ENCODE results near the gene ONECUT1.

ONECUT1 gene

GRCh38 chr15:52796753-52797520, 6.8 kb upstream of the ONECUT1 start:
- DNase-seq, result no peak

- no peak for DNase-seq
Observed at GRCh38 chr15:52796228-52796521, 6.0 kb upstream of the ONECUT1 start.

GRCh38 chr15:52795464-52796227, 5.5 kb upstream of the ONECUT1 start:
- no peak for DNase-seq

- no peak for DNase-seq
Observed at GRCh38 chr15:52794665-52795463, 4.7 kb upstream of the ONECUT1 start.

GRCh38 chr15:52791776-52792175, 1.6 kb upstream of the ONECUT1 start:
- no peak for DNase-seq

DNA sequence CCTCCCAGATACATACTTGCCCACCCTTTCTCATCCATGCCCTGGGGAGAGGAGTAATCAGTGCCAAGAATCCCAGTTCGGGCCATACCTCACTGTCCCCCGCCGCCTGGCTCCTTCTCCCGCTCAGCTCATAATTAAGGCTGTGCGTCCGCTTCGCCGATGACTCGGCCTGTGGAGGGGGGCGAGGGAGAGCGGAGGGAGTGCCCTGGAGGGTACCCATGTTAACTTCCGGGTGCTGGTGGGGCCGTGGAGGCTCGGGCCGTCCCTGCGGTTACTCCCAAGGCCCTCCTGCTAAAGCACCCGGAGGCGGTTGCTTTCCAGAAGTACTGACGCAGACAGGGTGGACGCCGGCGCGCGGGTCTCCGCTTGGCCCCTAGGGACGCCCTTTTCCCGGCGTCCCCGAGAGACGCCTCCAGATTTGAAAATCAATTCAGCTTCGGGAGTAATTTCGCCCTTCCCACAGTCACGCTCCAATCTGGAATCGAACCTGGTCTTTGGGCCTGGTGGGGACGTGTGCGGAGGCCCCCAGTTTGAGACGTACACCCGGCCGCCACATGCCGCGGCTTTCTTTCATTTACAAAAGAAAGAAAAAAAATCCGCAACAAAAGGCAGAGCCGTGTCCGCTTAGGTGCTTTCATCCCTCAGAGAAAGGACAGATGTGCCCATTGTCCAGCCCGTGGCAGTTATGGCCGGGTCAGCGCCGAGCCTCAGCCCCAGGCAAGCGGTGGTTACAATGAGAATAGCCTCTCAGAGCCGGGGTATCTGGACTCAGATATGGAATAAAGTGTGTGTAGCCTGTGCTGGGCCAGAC, 1.0 kb upstream of the ONECUT1 start:
- DNase-seq, result no peak

DNA sequence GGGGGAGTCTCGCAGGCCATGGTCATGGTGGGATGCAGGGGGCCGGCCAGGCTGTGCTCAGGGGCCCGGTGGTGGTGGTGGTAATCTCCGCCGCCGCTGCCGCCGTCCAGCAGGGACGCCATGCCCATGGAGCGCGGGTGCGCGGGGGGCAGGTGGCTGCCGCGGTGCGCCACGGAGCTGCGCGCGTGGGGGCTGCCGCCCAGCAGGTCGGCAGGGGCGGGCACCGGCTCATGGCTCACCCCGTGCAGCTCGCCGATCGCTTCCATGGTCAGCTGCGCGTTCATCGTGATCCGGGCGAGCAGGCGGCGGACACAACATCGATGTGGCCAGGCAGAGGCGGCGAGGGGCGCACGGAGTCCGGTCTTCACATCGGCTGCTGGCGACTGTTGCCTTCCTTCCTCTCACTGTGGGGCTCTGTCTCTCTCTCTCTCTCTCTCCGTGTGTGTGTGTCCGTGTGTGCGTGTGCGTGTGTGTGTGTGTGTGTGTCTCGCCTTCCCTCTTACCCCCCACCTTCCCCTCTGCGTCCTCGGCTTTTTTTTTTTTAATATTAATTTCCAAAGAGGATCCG, 451 bp downstream of the ONECUT1 start:
- no peak for DNase-seq

- no peak for DNase-seq
Observed at GRCh38 chr15:52789008-52789600, 1.0 kb downstream of the ONECUT1 start.

GRCh38 chr15:52788099-52788986, 1.8 kb downstream of the ONECUT1 start:
- DNase-seq, result no peak

GRCh38 chr15:52787549-52788098, 2.5 kb downstream of the ONECUT1 start:
- DNase-seq, result no peak

DNA sequence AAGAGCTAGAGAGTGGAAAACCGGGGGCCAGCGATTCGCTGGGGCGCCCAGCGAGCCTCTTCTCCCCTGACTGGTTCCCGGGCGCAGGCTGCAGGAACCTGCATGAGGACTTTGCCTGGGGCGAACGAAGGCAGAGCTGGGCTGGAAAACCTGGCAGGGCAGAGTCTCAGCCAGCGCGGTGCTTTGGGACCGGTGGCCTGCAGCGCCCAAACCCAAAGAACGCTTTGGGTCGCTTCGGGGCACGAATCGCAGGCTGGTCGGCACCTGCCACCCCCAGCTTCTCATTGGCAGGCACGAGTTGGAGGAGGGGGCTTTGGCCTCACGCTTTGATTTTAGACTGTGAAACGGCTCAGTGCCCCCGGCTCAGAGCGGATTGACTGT, 3.0 kb downstream of the ONECUT1 start:
- no peak for DNase-seq

GRCh38 chr15:52786436-52787122, 3.6 kb downstream of the ONECUT1 start:
- no peak for DNase-seq

DNA sequence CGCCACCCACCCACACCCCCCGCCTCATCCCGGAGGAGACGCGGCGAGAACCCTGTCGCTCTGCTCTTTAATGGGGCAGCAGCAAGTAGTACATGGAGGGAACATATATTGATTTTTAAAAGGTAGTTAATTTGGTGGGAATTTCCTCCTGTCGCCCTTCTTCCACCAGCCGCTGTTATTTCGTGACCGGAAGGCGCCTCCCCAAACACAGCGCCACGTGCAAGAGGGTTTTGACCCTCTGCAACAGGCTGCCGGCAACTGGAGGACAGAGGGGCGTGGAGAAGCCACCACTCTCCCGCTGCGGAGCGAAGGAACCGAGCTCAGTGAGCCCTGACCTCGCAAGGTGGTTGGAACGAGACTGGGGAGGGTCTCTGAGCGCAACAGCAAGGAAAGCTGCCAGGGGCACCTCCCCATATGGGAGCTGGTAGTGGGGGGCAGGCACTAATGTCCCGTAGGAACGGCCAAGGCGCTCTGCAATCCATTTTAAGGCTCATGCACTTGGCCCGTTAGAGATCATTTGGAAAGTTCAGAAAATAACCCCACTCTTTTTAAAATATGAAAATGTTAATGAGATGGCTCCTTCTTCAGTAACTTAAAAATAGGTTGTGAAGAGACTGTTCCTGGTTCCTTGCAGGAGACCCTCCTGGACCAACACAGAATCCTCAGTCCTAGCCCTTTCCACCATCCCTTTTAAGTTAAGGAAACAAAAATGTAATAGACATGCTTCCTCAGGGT, 4.3 kb downstream of the ONECUT1 start:
- no peak for DNase-seq

GRCh38 chr15:52784799-52785671, 5.1 kb downstream of the ONECUT1 start:
- DNase-seq, result no peak

DNA sequence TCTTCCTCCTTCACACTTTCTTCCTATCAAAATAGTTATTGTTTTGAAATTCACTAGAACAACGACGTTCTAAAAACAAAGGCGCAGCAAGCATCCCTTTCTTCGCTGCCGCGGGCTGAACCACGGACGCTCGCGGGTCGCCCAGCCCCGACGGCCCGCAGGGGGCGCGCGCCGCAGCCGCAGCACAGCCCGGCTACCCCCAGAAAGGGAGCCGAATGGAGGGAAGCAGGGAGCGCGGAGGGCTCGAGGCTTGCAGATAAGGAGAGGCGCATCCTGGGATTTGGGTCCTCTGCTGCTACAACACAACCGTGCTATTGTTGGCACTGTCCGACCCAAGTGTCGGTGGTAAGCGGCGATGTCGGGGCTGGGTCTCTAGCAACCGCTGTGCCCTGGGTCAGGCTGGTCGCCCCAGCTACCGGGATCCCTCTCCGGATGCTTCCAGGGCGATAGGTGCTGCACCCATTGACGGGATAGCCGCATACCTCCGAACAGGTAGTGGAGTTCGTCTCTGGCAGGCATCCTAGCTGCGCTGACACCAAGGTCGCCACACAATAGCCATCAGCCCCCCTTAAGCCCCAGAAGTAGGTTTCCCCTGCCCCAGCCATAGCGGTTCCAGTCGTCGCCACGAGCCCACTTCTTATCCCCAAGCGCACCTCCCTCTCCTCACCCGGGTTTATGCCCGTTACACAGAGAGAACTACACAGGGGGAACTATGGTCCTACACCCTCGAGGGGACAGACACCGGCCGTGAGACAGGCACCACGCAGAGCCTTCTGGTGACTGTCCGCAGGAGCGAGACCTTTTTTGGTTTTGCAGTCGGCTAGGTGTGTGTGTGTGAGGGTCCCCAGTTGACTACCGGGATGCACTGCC, 6.0 kb downstream of the ONECUT1 start:
- no peak for DNase-seq

DNA sequence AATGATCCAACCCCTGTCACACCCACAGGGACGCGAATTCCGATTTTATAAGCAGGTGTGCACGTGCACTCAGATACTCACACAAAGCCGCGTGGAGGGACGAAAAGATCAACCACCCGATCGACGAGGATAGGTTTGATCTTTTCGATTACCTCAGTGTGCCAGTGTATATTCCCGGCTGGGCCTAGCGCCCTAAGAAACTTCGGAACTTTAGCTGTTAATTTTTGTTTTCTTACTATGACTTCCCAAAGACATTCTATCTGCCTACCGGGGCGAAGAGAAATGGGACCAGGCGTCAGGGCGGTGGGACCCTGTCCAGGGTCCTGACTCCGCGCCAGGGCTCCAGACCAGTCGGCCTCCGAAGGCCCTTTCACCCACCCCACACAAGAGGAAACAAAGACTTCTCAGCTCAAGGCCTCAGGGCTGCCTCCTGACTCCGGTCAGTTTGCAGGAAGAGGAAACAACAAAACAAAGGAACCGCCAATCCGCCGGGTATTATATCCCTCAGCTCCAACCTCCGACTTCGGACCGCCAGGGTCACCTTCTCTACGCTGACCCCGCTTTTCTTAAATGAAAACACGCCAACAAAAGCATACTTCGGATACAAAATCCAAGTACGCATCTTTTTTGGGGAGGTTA, 6.8 kb downstream of the ONECUT1 start:
- no peak for DNase-seq

- no peak for DNase-seq
Observed at GRCh38 chr15:52782514-52782913, 7.6 kb downstream of the ONECUT1 start.

All from SHP77 treated with DMSO at 0.1 percent for 48 hours (cell line).